HuH-7 (cell line): ENCODE measurements around the gene EXOC6.

Experiments
- DNase-seq: peaks from one replicate; pipeline ENCODE4 v3.0.0; 2011; ENCODE audit warnings: low spot score

Gene EXOC6

GRCh38 chr10:93023013-93023650 lies 174.8 kb downstream of the EXOC6 start:
- no peak for DNase-seq

DNA sequence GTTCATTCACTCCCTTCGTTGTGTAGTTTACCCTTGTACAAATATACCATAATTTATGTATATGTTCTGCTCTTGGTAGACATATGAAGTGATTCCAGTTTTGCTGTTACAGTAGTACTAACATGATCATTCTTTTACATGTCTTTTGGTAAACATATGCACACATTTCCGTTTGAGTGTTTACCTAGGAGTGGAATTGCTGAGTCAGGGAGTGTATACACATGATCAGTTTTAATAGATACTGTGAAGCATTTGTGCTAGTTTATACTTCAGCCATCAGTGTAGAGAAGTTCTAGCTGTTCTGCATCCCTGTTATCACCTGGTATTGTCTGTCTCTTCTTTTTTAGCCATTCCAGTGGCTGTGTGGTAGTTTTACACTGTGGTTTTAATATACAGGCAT lies 177.8 kb downstream of the EXOC6 start:
- no peak for DNase-seq

- DNase-seq: no peak
Observed at GRCh38 chr10:93027508-93027907, 179.2 kb downstream of the EXOC6 start.

DNA sequence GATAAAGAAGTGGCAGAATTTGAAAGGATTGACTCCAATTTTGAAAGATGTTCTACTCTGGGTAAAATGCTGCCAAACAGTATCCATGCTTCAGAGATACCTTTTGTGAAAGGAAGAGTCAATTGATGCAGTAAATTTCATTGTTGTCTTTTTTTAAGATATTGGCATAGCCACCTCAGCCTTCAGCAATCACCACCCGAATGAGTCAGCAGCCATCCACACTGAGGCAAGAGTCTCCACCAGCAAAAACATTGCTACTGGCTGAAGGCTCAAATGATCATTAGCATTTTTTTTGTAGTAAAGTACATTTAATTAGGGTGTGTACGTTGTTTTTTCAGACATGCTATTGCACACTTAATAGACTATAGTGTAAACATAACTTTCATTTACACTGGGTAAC lies 180.6 kb downstream of the EXOC6 start:
- no peak for DNase-seq

- no peak for DNase-seq
Observed at GRCh38 chr10:93030409-93030808, 182.1 kb downstream of the EXOC6 start.

DNA sequence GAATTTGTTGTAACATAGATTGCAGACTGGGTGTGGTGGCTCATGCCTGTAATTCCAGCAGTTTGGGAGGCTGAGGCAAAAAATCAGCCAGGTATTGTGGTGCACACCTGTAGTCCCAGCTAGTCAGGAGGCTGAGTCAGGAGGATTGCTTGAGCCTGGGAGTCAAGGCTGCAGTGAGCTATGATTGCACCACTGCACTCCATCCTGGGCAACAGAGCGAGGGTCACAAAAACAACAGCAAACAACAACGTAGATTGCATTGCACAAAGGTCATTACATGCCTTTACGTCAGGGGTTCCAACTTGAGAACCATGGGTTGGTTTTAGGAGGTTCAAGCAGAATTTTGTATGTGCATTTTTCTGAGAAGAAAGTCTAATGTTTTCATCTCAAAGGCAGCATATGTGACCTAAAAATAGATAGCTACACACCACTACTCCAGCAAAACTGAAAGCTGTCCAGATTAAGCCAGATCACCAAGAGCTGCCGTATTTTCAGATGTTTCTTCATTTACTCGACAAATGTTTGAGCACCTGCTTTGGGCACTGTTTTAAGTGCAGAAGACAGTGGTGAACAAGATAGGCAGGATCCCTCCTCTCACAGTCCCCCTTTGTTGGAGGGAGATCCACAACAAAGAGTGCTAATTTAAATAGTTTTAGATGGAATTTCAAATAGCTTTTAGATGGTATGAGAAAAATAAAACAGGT lies 183.9 kb downstream of the EXOC6 start:
- DNase-seq: no peak

DNA sequence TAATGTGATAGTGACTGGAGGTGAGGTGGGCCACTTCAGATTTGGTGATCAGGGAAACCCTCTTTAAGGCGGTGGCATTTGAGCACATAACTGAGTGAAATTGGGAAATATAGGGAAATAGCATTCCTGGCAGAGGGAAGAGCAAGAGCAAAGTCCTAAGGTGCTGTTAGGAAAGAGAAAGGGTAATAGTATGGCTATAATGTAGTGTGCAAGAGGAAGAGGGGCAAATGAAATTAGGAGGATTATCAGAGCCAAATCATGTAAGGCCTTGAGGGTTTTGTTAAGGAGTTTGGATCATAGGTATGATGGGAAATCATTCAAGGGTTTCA lies 184.5 kb downstream of the EXOC6 start:
- no peak for DNase-seq

- DNase-seq: no peak
Observed at GRCh38 chr10:93034426-93034825, 186.1 kb downstream of the EXOC6 start.

- DNase-seq: no peak
Observed at GRCh38 chr10:93039110-93039509, 190.8 kb downstream of the EXOC6 start.

DNA sequence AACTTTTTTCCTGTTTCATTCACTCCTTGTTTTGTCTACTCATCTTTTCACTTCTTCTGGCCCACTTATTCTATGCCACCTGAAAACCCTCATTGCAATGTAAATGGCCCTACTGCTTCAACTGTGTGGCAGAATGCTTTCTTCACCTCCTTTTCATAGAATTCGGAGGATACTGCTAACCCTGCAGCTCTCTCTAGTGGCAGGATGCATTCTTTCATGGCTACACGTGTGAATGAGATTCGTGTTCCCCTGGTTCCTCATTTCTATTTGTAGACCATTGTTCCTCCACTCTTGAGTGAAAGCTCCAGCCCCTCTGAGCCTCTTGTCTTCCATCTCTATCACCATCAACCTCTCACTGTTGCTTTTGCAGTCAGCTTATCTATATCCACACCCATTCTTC lies 191.4 kb downstream of the EXOC6 start:
- peak; percentile 66 for DNase-seq

DNA sequence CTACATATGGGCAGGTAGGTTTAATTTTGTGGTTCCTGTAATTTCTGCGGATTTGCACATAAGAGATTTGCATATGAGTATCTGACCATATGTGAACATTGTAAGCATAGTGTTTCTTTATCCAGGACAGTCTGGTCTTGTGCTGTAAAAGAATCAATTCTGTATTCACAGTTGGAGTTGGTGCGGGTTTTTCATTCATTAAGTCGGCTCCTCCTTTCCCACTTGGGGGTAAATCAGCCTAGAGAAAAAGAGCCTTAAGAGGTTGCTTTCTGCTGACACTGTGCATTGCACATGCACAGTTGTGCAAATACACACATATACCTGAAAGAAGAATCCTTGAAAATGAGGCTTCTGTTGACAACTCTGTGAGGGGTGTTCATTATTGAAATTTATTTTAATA lies 206.2 kb downstream of the EXOC6 start:
- DNase-seq: no peak

- no peak for DNase-seq
Observed at GRCh38 chr10:93058139-93058538, 209.8 kb downstream of the EXOC6 start.

DNA sequence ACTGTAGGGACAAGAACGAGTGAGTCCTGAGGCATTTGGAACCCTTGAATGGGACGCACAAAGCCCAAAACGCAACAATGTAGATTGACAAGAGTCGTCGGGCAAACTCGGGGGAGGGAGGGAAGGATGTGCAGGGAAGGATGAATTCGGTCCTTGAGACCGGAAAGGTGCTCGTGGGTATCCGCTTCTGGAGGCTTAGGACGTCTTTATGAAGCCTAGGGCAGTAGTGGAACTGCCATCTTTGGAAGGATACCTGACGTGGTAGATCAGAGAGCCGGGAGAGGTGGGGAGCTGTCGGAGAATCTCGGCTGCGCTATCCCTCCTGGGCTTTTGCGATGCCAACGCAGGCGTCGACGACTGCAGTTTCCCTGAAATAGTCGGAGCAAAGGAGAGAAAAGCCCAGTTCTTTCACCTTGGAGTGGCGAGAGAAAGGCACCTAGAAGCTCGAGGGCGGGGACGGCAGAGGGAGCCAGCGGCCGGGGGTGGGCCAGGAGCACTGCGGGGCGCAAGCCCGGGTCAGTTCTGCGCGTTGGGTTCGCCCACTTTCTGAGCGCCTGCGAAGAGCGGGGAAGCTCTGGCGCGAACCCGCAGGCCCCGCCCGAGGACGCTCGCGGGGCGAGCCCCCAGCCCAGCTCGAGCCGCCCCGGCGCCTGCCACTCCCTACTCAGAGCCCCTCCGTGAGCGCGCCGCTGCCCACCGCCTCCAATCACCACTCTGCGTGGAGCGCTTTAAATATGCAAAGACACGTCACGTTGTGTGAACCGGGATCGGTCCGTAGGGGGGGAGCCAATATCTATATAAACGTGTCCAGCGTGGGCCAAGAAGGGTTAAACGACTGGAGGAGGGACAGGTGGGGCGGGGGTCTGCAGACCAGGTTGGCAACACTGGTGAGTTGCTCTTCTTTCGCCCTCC lies 211.9 kb downstream of the EXOC6 start, which contains the start of gene CYP26C1:
Gene CYP26C1 (plus strand): TSS at position 824 of the 912 bp plus-strand sequence. CDS start 466 bp downstream, outside the sequence.
- DNase-seq: no peak

DNA sequence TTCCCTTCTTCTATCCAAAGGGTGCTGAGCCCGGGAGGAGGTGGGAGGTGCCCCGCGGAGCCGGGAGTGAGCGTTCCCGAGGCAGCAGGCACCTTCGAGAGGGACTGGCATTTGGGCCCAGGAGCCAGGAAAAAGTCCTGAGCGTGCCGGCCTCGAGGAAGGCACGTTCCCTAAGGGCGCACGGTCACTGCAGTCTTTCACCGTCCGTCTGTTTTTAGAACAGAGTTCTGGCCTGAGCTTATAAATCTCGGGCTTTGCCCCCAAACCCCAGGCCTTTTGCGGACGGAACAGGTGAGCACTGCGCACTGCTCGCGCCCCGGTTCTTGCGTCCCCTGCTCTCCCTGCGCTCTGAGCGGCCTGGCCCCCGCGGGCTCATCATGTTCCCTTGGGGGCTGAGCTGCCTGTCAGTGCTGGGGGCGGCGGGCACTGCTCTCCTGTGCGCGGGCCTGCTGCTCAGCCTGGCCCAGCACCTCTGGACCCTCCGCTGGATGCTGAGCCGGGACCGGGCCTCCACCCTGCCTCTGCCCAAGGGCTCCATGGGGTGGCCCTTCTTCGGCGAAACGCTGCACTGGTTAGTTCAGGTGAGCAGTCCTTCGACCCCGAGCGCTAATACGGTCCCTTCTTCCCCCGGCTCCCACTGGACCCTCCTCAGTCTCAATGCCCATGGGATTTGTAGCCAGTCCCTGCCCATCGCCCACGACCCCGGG lies 212.7 kb downstream of the EXOC6 start:
- DNase-seq: no peak

DNA sequence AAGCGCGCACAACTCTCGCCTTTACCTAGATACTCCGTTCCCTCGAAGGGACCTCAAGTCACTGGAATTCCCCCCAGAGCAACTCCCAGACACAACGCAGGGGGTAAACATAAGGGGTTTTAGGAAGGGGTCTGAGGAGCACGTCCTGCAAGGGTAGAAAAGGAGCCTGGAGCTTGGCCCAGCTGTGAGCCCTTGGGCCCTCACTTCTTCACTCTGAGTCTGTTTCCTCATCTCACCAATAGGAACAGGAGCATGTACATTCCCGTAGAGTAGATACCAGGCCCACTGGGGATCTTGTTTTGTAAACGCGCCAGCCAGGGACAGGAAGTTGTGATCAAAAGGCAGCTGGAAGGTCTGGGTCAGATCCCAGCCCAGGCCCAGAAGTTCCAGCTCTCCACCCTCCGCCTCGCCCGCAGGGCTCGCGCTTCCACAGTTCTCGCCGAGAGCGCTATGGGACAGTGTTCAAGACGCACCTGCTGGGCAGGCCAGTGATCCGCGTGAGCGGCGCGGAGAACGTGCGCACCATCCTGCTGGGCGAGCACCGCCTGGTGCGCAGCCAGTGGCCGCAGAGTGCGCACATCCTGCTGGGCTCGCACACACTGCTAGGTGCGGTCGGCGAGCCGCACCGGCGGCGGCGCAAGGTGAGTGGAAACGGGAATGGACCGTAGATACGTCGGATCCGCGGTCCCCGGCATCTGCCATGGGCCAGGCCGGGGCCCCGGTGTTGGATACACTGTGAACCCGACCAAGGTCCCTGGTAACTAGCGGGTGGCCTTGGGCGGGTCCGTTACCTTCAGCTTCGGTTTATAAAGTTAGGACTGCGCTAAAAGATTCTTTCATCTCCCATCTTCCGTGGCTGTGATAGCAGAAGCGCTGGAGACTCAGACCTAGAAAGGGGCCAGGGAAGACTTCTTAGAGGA lies 213.5 kb downstream of the EXOC6 start:
- no peak for DNase-seq

GRCh38 chr10:93062514-93063143 lies 214.3 kb downstream of the EXOC6 start:
- DNase-seq: peak; percentile 63

- DNase-seq: peak; percentile 54
Observed at GRCh38 chr10:93063144-93063976, 215.0 kb downstream of the EXOC6 start.

DNA sequence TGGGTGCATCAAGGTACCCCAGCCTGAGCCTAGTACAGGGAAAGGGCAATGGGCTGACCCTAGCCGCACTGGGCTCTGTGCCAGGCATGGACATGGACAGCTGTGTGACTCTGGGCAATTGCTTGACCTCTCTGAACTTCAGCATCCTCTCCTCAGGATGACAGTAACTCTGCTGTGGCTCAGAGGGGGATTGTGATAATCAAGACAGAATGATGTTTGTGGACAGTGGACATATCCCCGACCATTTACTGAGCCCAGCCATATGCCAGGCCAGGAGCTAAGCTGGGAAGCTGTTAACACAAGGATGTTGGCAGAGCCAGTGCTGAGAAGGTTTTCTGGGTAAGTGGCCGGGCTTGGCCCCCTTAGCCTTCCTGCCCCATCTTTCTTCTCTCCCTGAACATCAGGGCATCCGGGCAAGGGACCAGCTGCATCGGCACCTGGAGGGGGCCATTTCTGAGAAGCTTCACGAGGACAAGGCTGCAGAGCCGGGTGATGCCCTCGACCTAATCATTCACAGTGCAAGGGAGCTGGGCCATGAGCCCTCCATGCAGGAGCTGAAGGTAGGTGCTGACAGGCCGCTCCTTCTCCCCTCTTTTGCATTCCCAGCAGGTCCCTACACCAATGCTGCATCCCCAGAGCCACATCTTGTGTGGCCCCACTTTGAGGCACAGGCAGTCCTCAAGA lies 215.8 kb downstream of the EXOC6 start:
- DNase-seq: no peak
